Measurements from ENCODE around the gene ATG4C.

DNA sequence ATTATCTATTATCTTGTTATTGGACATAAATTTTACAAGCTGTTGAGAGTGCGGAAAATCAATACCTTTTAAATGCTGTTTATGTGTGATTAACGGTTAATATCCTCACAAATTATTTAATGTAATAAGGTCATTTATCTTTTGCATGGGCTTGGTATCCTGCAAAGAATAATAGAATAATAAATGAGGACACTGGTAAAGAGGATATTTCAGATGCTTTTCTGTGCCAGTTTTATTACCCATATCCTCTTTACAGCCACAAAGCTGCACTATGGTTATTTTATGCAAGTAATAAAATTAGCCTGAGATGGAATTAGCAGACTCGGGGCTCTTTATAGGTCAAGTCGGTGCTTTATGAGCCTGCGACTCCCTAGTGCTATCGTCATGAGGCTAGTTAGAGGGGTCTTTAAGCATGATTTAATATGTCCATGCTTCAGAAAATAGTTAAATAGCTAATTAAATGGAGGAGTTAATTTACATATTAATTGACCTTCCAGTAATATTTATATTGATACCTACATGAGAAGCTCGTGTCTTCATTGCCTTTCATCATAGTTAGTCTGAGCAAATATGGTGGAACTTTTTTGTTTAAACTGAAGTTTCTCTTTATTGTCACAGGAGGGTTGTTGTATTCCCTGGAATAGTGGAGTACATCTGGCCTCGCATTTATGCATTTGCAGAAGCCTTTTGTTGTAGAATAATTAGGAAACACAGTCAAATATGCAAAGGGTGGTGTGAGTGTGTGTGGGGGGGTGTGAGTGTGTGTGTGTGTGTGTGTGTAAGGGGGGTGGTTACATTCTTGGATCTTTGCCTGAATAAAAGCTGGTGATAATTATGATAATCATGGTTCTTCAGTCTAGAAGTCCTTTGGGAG, 120.3 kb downstream of the ATG4C start:
- TF ChIP-seq, protein P1, sequence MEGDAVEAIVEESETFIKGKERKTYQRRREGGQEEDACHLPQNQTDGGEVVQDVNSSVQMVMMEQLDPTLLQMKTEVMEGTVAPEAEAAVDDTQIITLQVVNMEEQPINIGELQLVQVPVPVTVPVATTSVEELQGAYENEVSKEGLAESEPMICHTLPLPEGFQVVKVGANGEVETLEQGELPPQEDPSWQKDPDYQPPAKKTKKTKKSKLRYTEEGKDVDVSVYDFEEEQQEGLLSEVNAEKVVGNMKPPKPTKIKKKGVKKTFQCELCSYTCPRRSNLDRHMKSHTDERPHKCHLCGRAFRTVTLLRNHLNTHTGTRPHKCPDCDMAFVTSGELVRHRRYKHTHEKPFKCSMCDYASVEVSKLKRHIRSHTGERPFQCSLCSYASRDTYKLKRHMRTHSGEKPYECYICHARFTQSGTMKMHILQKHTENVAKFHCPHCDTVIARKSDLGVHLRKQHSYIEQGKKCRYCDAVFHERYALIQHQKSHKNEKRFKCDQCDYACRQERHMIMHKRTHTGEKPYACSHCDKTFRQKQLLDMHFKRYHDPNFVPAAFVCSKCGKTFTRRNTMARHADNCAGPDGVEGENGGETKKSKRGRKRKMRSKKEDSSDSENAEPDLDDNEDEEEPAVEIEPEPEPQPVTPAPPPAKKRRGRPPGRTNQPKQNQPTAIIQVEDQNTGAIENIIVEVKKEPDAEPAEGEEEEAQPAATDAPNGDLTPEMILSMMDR (IDR thresholded peaks at IDR 0.05), result no peak
- no peak for TF ChIP-seq POLR2A (IDR thresholded peaks at IDR 0.05)
- TF ChIP-seq EP300 (IDR thresholded peaks at IDR 0.05), result no peak
